Smooth muscle cell (in vitro differentiated cells): Measurements from ENCODE around the gene ACER2. TPM values are rescaled to one million over a fixed set of nuclear protein-coding genes. Genes with fewer than 3 reads are reported as not detected.

Experiments
- DNase-seq: peaks from one replicate; lab custom pipeline; 2025; ENCODE audit not compliant: unreplicated experiment; lab: John Stamatoyannopoulos, UW
- H2AFZ ChIP-seq: fragments of 200-600 bp; sonication (generic); 2 replicates; pipeline ENCODE4 v1.6.0; 2016; ENCODE audit warnings: antibody characterized with exemption, low read depth, mild to moderate bottlenecking
- H3F3A ChIP-seq: fragments of 200-600 bp; sonication (generic); 2 replicates; pipeline ENCODE4 v1.6.0; 2017; ENCODE audit warnings: antibody characterized with exemption, low read depth
- H3K27ac ChIP-seq: fragments of 200-600 bp; sonication (generic); 2 replicates; pipeline ENCODE4 v1.5.1; 2016; ENCODE audit warnings: low read depth, mild to moderate bottlenecking
- H3K27me3 ChIP-seq: fragments of 200-600 bp; sonication (generic); 2 replicates; pipeline ENCODE4 v1.6.1; 2016; ENCODE audit warnings: low read depth, mild to moderate bottlenecking
- H3K36me3 ChIP-seq: fragments of 200-600 bp; sonication (generic); 2 replicates; pipeline ENCODE4 v1.5.1; 2016; ENCODE audit warnings: low read depth
- H3K4me1 ChIP-seq: fragments of 200-600 bp; sonication (generic); 2 replicates; pipeline ENCODE4 v1.5.1; 2016; ENCODE audit warnings: low read depth
- H3K4me2 ChIP-seq: fragments of 200-600 bp; sonication (generic); 2 replicates; pipeline ENCODE4 v1.6.0; 2016; ENCODE audit warnings: mild to moderate bottlenecking
- H3K4me3 ChIP-seq: fragments of 200-600 bp; sonication (generic); 2 replicates; pipeline ENCODE4 v1.5.1; 2016; ENCODE audit warnings: mild to moderate bottlenecking
- H3K79me2 ChIP-seq: fragments of 200-600 bp; sonication (generic); 2 replicates; pipeline ENCODE4 v1.6.0; 2016; ENCODE audit warnings: low read depth, mild to moderate bottlenecking
- H3K9ac ChIP-seq: fragments of 200-600 bp; sonication (generic); 2 replicates; pipeline ENCODE4 v1.6.0; 2016; ENCODE audit warnings: low read depth
- H3K9me3 ChIP-seq: fragments of 200-600 bp; sonication (generic); replicated peaks from 2 replicates; pipeline ENCODE4 v1.5.1; 2016; ENCODE audit warnings: low read depth
- H4K20me1 ChIP-seq: fragments of 200-600 bp; sonication (generic); 2 replicates; pipeline ENCODE4 v1.6.0; 2016; ENCODE audit warnings: low read depth
- WGBS: methylation state at CpG from one replicate; pipeline ENCODE4 v1.1.7; 2016; ENCODE audit warnings: low lambda C conversion rate; 5-methylcytosine and 5-hydroxymethylcytosine counted together
- polyA plus RNA-seq: library from polyadenylated mRNA; unstranded; fragments of >200 nt; fragmentation: Nextera tagmentation; extraction: Ambion mirVana; gene quantifications from 2 replicates; pipeline ENCODE4 v1.2.1, GENCODE V29; 2016
- total RNA-seq: library from RNA; depleted of rRNA; stranded (reverse); fragments of >200 nt; gene quantifications from 2 replicates; pipeline ENCODE4 v1.2.3, GENCODE V29; 2014
- TF ChIP-seq, protein P1 (sequence below): fragments of 200-600 bp; sonication (generic); IDR thresholded peaks from 2 replicates; pipeline ENCODE4 v1.5.1; 2017; ENCODE audit warnings: borderline replicate concordance, mild to moderate bottlenecking, antibody characterized with exemption; ENCODE audit not compliant: insufficient read depth, poor library complexity, severe bottlenecking

ACER2 gene
- total and polyA plus RNA-seq, 2 experiments from 2014 or later, result 0.49 to 4.2 TPM

DNA sequence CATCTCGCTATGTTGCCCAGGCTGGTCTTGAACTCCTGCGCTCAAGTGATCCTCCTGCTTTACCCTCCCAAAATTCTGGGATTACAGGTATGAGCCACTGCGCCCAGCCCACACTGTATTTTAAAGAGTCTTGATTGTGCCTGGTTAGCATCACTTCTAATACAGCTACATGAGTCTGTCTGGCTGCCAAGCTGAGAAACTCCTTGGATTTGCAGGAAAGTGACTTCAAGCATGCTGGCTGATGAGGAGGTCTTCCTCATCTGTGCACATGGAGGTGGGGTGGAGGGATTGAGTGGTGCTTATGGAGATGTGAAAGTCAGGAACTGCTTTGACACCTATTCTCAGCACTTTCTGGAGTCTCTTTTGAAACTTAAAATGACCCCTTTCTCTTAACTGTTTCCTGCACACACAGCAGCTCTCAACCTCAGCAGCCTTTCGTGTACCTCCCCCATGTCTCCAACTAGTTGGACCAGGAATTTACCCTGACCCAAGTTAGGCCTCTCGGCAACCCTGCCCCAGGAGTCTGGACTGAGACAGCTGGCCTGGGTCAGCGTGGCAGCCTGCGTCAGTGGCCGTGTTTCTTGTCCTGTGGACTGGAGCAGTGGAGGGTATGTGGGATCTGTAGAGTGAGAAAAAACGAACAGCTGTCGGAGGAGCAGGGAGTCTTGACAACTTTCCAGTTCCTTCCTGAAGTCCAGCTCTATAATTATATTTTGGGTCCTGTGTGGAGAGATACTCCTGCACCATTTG lies 72.5 kb downstream of the ACER2 start:
- 89% methylated on average over 10 of the region's 10 CpGs for WGBS
- no peak for DNase-seq
- Histone ChIP-seq H3K27ac (no peak overlapping the region), H3K36me3 (no peaks in the 10 kb centered on the region), H3F3A (no peaks in the 10 kb centered on the region), H3K9ac (no peak overlapping the region), H3K79me2 (no peaks in the 10 kb centered on the region), H3K27me3 (no peaks in the 10 kb centered on the region), H3K4me3 (no peak overlapping the region), H3K4me2 (no peak overlapping the region), H4K20me1 (no peaks in the 10 kb centered on the region), H2AFZ (no peak overlapping the region), H3K9me3 (no peaks in the 10 kb centered on the region), H3K4me1 (no peaks in the 10 kb centered on the region)
- TF ChIP-seq, protein P1, sequence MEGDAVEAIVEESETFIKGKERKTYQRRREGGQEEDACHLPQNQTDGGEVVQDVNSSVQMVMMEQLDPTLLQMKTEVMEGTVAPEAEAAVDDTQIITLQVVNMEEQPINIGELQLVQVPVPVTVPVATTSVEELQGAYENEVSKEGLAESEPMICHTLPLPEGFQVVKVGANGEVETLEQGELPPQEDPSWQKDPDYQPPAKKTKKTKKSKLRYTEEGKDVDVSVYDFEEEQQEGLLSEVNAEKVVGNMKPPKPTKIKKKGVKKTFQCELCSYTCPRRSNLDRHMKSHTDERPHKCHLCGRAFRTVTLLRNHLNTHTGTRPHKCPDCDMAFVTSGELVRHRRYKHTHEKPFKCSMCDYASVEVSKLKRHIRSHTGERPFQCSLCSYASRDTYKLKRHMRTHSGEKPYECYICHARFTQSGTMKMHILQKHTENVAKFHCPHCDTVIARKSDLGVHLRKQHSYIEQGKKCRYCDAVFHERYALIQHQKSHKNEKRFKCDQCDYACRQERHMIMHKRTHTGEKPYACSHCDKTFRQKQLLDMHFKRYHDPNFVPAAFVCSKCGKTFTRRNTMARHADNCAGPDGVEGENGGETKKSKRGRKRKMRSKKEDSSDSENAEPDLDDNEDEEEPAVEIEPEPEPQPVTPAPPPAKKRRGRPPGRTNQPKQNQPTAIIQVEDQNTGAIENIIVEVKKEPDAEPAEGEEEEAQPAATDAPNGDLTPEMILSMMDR, result no peak

DNA sequence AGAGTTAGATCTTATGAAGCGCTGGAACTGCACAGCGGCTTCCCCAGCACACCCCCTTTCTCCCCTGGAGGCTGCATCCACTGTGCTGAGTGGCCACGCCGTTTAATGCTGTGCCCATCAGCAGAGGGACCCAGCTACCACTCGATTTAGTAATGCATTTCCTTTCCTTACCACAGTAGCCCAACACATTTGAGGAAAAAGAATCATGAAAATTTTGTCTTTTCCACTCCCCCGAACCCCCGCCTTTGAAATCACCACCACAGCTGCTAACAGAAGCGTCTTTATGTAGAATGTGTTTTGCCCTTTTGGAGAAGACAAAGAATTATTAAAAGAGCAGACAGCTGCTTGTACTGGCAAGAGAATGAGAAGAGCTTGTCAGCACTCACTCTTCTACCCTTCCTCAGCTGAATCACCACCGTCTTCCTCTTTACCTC lies 73.2 kb downstream of the ACER2 start:
- Histone ChIP-seq H3K27me3 (no peaks in the 10 kb centered on the region), H3K36me3 (no peaks in the 10 kb centered on the region), H3F3A (no peaks in the 10 kb centered on the region), H3K4me3 (no peak overlapping the region), H3K27ac (no peak overlapping the region), H3K9ac (no peak overlapping the region), H3K4me1 (no peaks in the 10 kb centered on the region), H3K79me2 (no peaks in the 10 kb centered on the region), H3K9me3 (no peaks in the 10 kb centered on the region), H3K4me2 (no peak overlapping the region), H2AFZ (no peak overlapping the region), H4K20me1 (no peaks in the 10 kb centered on the region)
- no peak for DNase-seq
- TF ChIP-seq, protein P1, result no peak
- WGBS, result 87% methylated on average over 9 of the region's 9 CpGs

- no peaks in the 10 kb centered on the region for H3K27me3 ChIP-seq
- no peak for DNase-seq
- H3K36me3 ChIP-seq, result no peaks in the 10 kb centered on the region
- 72% methylated on average over 1 of the region's 1 CpG for WGBS
- H3F3A ChIP-seq, result no peaks in the 10 kb centered on the region
- no peak overlapping the region for H3K4me3 ChIP-seq
- H4K20me1 ChIP-seq, result no peaks in the 10 kb centered on the region
- no peak overlapping the region for H3K9ac ChIP-seq
- TF ChIP-seq, protein P1, result no peak
- H3K79me2 ChIP-seq, result no peaks in the 10 kb centered on the region
- H3K4me2 ChIP-seq, result no peak overlapping the region
- no peak overlapping the region for H3K27ac ChIP-seq
- no peaks in the 10 kb centered on the region for H3K9me3 ChIP-seq
- no peaks in the 10 kb centered on the region for H3K4me1 ChIP-seq
- no peak overlapping the region for H2AFZ ChIP-seq
Measured at GRCh38 chr9:19484699-19485098, 75.9 kb downstream of the ACER2 start.

GRCh38 chr9:19485193-19485592 lies 76.4 kb downstream of the ACER2 start:
- Histone ChIP-seq H3K9ac (no peak overlapping the region), H4K20me1 (no peaks in the 10 kb centered on the region), H3K4me1 (no peaks in the 10 kb centered on the region), H3K27me3 (no peaks in the 10 kb centered on the region), H3K4me2 (no peak overlapping the region), H3F3A (no peaks in the 10 kb centered on the region), H3K36me3 (no peaks in the 10 kb centered on the region), H2AFZ (no peak overlapping the region), H3K79me2 (no peaks in the 10 kb centered on the region), H3K27ac (no peak overlapping the region), H3K9me3 (no peaks in the 10 kb centered on the region), H3K4me3 (no peak overlapping the region)
- TF ChIP-seq, protein P1, result no peak
- no peak for DNase-seq
- WGBS, result 95% methylated on average over 2 of the region's 2 CpGs
